GM18519 (cell line): ENCODE data around the gene MORN4.

Source experiments
- ATAC-seq: cut with Tn5 transposase; IDR thresholded peaks from one replicate; pipeline ENCODE4 v1.9.1; 2021; ENCODE audit warnings: mild to moderate bottlenecking, moderate library complexity; ENCODE audit not compliant: unreplicated experiment, low FRiP score

MORN4 gene

DNA sequence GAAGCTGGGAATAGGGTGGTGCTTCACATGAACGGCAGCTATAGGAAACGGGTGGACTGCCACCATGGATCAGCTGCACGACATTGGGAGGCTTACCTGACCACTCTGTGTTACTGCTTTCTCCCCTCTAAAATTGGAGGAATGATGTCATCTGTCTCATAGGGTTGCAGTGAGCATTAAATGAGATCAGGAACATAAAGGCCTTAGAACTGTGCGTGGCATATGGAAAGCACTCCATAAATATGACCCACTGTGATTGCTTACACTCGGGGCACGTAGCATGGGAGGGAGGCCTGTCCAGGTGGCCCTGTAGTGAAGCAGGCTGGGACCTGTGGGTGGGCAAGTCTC lies 34.1 kb downstream of the MORN4 start:
- ATAC-seq = no peak

DNA sequence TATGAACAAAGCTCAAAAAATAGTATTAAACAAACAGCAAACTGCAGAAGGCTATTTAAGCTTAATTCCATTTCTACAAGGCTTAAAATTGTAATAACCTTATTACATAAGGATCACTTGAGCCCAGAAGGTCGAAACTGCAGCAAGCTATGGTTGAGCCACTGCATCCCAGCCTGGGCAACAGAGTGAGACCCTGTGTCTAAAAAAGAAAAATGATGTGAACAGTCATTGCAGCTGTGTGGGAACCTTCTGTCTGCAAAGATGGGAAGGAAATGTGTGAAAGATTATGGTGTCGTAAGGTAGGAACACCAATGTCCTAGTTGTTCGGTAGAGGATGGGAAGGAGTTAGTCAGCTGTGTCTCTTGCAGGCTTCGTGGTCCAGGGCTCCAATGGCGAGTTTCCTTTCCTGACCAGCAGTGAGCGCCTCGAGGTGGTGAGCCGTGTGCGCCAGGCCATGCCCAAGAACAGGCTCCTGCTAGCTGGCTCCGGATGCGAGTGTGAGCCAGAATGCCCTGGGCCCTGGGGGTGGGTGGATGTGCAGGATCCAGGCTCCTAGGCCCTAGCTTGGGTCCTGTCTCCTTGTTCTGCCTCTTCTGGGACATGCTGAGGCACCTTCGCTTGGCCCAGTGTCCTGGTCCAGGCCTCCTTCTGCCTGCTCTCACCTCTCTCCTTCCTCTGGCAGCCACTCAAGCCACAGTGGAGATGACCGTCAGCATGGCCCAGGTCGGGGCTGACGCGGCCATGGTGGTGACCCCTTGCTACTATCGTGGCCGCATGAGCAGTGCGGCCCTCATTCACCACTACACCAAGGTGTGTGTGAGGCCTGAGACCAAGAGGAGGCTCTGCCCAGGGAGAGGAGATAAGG lies 34.7 kb downstream of the MORN4 start:
- ATAC-seq = no peak

DNA sequence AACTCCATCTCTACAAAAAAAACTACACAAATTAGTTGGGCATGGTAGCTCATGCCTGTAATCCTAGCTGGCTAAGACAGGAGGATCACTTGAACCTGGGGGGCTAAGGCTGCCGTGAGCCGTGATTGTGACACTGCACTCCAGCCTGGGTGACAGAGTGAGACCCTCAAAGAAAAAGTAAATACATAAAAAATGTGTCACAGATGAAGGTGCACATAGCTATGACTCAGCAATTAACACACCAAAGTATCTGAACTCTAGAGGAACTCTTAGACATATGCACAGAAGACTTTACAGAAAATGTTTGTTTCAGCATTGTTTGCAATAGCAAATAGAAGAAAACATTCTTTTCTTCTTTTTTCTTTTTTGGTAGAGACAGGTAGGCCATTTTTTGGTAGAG lies 35.5 kb downstream of the MORN4 start:
- no peak for ATAC-seq

DNA sequence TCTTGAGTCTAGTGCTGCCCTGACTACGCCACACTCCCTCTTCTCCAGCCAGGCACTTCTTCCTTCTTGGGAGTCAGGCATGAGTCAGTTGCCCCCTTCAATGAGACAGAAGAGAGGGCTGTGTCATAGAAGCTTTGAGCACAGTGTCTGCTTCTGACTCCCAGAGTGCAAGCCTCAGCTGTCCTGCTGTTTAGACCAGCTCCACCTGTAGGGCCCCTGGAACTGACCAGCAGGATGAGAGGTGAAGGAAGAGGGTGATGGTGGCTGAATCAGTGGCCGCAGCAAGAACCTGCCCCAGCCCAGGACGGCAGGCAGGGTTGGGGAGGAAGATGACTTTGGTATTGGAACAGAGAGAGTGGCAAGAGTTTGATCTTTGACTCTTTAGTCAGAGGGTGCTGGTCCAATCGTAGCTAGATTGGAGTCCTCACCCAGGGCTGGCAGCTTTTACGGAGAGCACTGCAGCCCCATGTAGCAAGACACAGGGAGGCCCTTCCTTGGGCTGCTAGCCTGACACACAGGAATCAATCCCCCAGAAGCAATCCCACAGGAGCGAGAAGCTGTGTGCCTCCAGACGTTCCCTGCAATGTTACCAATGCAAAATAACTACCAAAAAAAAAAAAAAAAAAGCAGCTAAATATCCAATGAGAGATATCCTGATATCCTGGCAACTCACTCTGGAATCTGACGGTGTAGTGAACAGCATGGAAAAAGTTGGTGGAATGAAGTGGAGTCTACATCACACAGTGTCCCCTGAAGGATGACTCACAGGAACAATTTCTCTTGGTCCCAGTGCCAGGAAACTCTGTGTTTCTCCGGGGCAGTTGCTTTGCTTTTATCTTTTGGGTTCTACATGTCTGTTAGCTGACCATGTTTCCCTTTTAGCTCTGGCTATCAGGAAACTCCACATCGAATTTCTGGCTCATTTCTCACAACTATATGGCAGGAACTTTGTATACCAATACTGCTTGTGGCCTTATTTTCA lies 36.9 kb downstream of the MORN4 start:
- no peak for ATAC-seq

DNA sequence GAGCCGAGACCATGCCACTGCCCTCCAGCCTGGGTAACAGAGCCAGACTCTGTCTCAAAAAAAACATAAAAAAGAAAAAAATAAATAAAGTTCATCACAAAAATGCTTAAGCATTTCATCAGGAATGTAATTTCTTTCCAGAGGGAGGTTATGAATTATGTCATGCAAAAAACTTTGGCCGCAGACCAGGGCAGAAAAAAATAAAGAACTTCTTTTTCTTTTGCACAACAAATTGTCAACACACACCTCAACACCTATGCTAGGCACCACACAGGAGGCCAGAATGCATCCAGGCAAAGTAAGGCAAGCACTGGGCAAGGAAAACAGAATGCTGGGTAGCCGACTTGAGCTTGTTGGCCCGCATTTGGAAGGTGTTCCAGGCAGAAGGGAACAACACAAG lies 39.9 kb downstream of the MORN4 start:
- no peak for ATAC-seq

DNA sequence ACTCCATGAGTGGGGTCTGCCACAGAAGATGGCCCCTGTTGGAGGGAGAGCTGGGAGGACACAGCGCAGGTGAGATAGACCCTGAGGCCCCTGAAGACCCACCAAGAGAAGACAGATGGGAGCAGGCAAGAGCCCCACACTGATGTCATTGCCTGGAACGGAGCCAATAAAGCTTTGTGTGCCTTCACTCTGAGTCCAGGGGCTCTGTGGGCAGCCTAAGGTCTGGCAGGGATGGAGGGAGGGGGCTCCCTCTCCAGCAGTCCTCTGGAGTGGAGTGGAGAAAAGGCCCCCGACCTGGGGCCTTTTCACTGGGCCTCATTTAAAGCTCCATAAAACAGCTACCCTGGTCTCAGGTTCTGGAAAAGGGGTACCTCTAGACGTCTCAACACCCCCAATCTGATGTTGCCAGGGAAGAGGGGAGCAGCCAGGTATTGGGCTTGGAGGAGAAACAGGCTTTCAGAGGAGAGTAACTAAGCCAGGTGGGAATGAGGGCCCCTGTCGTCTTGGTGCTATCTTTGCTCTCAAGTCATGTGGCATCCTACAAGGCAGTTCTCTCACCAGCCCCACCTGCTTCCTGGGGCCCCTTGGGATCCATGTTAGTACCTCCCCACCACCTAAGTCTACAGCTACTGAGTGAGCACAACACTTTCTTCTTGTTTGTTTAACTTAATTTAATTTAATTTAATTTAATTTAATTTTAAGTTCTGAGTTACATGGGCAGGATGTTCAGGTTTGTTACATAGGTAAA lies 42.4 kb downstream of the MORN4 start:
- ATAC-seq = no peak

DNA sequence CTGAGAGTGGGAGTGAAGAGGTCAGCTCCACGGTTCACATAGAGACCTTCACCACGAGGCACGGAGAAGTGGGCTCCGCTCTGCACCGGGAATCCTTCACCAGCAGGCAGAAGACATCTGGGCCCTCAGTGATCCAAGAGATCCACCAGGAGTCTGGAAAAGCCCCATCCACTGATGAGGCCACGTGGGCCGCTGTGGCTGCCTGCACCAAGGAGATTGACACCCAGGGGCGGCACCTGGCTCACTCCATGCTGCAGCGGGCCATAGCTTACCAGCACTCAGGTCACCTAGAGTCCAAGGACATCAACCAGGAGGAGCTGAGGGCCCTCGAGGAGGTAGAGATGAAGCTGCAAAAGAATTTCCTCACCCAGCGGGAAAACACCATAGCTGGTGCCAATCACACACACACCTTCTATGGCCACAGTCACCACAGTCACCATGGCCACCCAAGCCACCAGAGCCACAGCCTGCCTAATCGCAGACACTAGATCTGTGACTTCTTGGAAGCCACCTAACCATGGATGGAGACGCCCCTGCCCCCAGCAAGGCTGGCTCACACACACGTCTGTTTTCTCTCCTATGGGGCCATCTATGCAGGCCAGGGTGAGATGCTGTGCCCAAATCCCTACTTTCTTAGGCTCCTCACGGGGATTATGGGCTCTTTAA lies 43.1 kb downstream of the MORN4 start:
- no peak for ATAC-seq

DNA sequence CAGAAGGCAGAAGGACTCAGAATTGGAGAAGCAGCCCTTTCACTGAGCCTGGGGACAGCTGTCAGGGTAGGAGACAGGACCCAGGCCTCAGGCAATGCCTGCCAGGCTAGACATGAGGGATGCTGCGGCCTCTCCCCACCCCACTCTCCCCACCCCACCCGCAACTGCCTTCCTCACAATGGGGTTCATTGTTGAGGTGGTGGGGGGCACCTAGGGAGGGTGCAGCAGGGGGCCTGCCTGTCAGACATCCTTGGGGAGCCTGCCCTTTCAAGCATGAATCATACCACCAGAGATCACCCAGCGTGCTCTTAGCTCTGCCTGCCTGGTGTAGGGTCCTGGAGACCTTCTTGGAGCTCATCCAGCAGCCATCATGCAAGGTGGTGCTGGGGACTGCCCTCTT lies 43.8 kb downstream of the MORN4 start, which contains the start of gene C10orf62:
Gene C10orf62 (plus strand): TSS at position 243 of the 400 bp plus-strand sequence. CDS start 177 bp downstream, outside the sequence.
- no peak for ATAC-seq

DNA sequence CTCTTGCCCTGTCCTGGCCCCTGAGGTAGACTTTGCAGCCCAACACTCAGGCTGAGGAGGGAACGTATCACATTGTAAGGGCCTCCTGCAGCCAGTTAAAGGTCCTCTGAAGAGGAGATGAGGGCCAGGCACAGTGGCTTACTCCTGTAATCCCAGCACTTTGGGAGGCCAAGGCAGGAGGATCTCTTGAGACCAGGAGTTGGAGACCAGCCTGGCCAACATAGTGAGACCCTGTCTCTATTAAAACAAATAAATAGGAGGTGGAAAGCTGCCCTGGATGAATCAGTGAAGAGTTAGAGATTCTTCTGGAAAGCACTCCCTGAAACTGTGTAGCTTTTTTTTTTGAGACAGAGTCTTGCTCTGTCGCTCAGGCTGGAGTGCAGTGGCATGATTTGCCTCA lies 46.1 kb downstream of the MORN4 start:
- ATAC-seq = no peak

DNA sequence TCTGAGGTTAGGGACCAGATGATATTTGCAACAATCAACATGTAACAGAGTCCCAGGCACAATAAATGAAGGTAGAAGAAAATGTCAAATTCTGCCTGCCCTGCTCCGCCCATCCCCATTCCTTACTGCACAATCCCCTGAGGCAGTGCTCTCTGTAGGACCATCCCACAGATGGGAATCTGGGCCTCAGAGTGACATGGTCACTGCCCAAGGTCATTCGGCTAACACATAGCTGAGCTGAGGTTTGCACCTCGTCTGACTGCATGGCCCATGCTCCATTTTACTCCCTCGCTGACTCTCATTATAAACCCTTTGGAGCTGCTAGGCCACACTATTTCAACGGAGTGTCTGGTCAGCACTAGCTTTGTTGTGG lies 47.9 kb downstream of the MORN4 start:
- no peak for ATAC-seq

DNA sequence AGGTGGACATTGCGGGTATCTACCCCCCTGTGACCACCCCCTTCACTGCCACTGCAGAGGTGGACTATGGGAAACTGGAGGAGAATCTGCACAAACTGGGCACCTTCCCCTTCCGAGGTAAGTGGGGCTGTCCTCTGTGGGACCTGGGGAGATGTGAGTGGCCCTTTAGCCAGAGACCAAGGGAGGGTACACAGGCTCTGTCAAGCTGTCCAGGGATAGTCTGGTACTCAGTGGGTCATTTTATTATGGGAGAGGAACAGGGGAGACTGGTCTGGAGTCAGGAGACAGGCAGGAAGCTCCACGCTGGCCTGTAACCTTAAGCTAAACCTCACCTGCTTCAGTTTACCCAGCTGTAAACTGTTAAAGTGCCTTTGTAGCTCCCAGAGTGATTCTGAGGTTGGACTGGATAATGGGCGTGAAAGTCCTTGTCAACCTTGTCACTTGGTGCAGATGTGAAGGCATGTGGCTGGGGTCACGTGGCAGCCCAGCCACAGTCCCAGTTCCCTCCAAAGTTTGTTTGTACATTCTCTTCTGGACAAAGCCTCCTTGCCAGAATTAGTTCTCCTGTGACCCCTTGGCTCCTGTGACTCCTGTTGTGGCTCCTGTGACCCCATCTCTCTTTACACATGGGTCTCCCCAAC lies 48.4 kb downstream of the MORN4 start:
- ATAC-seq = no peak

DNA sequence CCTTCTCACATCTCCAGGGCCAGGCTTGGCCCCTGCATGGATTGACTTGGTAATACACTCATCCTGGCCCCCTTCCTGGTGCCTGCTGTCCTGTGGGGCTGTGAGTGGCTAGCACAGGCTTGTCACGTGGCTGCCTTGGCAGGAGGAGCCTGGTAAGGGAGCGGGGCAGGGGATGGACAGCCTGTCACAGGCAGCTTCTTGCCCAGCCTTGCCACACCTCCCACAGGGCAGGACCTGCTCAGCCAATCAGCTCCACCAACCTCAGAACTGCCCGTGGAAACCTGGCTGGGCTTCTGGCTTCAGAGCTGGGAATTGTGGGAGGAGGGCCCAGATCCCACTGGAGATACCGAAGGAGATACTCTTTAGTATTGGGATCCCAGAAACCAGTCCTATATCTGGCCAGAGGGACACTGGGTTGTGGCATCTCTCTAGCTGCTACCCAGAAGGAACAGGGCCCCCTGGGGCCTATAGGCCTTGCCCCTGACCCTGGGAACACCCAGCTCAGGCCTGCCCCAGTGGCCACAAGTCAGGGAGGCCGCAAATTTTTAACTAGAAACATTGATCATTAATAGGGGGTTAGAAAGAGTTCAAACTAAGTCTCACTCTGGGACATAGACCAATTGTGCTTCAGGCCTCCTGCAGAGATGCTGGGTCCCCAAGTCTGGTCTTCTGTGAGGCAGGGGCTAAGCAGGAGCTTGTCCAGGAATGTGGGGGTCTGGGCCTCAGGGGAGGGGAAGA lies 49.1 kb downstream of the MORN4 start, which contains the start of gene HOGA1:
Gene HOGA1 (plus strand): TSS at position 330 of the 738 bp plus-strand sequence. CDS start 315 bp downstream, at position 645.
- ATAC-seq = no peak

DNA sequence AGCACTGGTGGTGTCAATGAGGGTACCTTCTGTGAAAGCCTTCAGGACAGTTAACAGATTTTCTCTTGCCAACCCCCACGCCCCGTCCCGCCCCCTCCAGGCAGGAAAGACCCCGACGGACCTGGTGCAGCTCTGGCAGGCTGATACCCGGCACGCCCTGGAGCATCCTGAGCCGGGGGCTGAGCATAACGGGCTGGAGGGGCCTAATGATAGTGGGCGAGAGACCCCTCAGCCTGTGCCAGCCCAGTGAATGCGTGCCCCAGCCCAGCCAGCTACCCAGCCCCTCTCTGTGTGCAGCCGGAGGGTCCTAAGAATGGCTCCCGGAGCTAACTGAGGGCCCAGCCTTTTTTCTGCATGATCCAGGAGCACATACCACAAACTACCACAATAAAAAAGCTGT lies 49.8 kb downstream of the MORN4 start:
- no peak for ATAC-seq

DNA sequence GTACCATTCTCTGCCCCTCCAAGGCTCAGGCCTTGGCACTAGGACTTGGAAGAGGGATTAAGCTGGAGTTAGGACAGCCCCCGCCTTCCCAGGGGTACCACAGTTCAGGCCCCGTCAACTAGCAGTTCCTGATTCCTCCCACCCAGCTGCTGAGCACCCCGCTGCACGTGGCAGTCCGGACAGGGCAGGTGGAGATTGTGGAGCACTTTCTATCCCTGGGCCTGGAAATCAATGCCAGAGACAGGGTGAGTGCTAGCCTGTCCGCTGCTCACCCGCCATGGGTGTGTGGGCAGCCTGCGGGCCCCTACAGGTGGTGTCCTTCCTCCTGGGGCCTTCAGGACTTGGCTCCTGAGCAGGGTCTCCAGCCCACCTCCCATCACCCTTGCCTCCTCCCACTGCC lies 51.1 kb downstream of the MORN4 start:
- ATAC-seq = no peak

DNA sequence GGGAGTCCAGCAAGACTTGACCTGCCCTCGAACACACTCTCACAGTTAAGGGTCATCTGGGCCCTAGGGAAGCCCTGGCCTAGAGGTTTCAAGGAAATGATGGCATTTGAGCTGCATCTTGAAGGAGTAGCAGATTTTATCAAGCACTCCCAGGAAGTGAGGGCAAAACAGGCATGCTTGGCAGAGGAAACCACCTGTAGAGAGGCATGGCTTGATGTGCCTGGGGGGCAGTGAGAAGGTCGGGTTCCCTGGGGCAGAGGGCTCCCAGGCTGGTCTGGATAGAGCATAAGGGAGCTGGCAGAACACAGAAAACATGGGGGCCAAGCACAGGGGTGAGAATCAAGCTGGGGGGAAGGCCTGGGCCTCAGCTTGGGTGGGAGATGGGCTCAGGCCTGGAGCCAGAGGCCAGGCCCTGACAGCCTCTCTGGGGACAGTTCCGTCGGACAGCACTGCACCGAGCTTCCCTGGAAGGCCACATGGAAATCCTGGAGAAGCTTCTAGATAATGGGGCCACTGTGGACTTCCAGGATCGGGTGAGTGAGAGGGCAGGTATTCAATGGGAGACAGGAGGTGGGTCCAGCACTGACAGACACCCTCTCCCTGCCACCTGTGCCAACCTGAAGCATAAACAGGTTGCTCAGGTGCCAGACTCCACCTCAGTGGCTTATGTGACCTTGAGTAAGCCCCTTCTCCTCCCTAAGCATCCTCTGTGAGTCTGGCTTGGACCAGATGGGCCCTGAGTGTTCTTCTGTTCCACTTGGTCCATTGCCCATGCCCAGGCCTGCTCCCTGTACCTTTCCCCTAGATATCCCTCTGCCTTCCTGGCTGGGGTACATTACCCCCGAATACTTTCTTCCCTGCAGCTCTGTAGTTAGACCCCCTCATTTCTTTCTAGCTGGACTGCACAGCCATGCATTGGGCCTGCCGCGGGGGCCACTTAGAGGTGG lies 52.6 kb downstream of the MORN4 start:
- ATAC-seq = no peak

DNA sequence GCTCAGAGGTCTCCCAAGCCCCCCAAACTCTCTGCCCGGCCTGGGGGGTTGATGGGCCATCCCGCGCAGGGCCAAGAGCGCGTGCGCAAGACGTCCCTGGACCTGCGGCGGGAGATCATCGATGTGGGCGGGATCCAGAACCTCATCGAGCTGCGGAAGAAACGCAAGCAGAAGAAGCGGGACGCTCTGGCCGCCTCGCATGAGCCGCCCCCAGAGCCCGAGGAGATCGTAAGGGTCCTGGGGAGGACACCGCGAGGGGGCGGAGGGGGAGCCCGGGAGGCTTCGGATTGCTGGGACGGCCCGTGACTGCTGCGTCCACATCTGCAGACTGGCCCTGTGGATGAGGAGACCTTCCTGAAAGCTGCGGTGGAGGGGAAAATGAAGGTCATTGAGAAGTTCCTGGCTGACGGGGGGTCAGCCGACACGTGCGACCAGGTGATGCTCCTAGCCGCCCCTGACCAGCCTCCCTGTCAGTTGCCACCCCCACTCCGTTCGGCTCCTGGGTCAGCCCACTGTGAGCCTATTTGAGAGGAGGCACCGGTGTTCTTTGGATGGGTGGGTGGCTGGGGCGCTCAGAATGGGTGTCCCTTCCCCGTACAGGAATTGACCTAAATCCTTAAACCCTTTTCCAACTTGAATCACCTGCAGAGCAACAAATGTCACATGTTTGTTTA lies 55.0 kb downstream of the MORN4 start:
- ATAC-seq = no peak

DNA sequence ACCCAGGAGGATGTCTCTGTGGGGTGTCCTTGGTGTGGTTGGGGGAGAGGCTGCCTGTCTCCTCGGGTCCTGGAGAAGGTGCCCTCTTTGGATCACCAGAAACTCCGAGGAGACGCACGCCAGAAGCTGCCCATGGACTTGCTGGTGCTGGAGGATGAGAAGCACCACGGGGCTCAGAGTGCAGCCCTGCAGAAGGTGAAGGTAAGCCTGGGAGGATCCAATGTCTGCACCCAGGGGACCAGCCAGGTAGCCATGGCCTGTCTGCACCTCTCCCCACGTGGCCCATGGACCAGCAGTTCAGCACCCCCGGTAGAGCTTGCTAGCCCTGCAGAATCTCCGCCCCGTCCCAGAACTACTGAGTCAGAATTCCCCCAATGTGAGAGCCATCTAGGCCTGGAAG lies 55.6 kb downstream of the MORN4 start:
- ATAC-seq = no peak
